Retina (tissue), 1 donor: ENCODE measurements around the gene UBN1.
A peak's percentile ranks its signal among the peaks of the same experiment; 100 is the strongest.

Experiments used
- DNase-seq: peaks from one replicate; pipeline ENCODE4 v3.0.0-alpha.2; 2016

The UBN1 gene

GRCh38 chr16:4846901-4847773 is at the start of gene UBN1, which contains the start of gene GLYR1:
Gene UBN1, plus strand, starts transcription at chr16:4847481. Its CDS starts 5,437 bp downstream, at chr16:4852918.
Gene GLYR1, minus strand, starts transcription at chr16:4847288. Its CDS starts 23 bp downstream, at chr16:4847265.
- peak; percentile 98 for DNase-seq

- no peak for DNase-seq
Observed at GRCh38 chr16:4797805-4798252, 49.5 kb upstream of the UBN1 start.

GRCh38 chr16:4798456-4798855 is 48.8 kb upstream of the UBN1 start:
- DNase-seq = no peak

- no peak for DNase-seq
Observed at GRCh38 chr16:4799171-4799855, 48.0 kb upstream of the UBN1 start.

- DNase-seq = peak; percentile 16
Observed at GRCh38 chr16:4800290-4801041, 46.8 kb upstream of the UBN1 start.

- no peak for DNase-seq
Observed at GRCh38 chr16:4801051-4801961, 46.0 kb upstream of the UBN1 start.

GRCh38 chr16:4801962-4802658 is 45.2 kb upstream of the UBN1 start, which contains the start of gene ROGDI:
Gene ROGDI, minus strand, starts transcription at chr16:4802633. Its CDS starts 62 bp downstream, at chr16:4802571.
- peak; percentile 78 for DNase-seq

GRCh38 chr16:4802659-4803287 is 44.5 kb upstream of the UBN1 start:
- peak; percentile 95 for DNase-seq

- DNase-seq = peak; percentile 19
Observed at GRCh38 chr16:4803401-4803844, 43.9 kb upstream of the UBN1 start.

GRCh38 chr16:4803898-4804762 is 43.2 kb upstream of the UBN1 start:
- no peak for DNase-seq

- DNase-seq = no peak
Observed at GRCh38 chr16:4805231-4805630, 42.0 kb upstream of the UBN1 start.

GRCh38 chr16:4806280-4806679 is 41.0 kb upstream of the UBN1 start:
- no peak for DNase-seq

GRCh38 chr16:4811242-4811641 is 36.0 kb upstream of the UBN1 start:
- DNase-seq = no peak

- no peak for DNase-seq
Observed at GRCh38 chr16:4811773-4812172, 35.5 kb upstream of the UBN1 start.

- DNase-seq = no peak
Observed at GRCh38 chr16:4813251-4814003, 33.9 kb upstream of the UBN1 start.

GRCh38 chr16:4814046-4814445 is 33.2 kb upstream of the UBN1 start:
- DNase-seq = no peak

- DNase-seq = no peak
Observed at GRCh38 chr16:4814542-4815173, 32.6 kb upstream of the UBN1 start.

GRCh38 chr16:4820652-4821051 is 26.6 kb upstream of the UBN1 start:
- no peak for DNase-seq
